HepG2 (cell line): ENCODE measurements around the gene XCL2.

Source experiments
- AHR ChIP-seq: IDR thresholded peaks from 2 replicates; pipeline ENCODE4 v1.6.1; 2018; ENCODE audit warnings: missing genetic modification reagents, missing compliant biosample characterization
- CBX5 ChIP-seq: sonication (generic); formaldehyde crosslinking; IDR thresholded peaks from 2 replicates; pipeline ENCODE4 v1.4.0; 2020; ENCODE audit warnings: missing genetic modification reagents, borderline replicate concordance
- CTCF ChIP-seq: sonication (generic); formaldehyde crosslinking; IDR thresholded peaks from 2 replicates; pipeline ENCODE4 v1.5.0; 2020; ENCODE audit warnings: mild to moderate bottlenecking, missing genetic modification reagents, moderate library complexity
- EZH2 ChIP-seq: conservative IDR thresholded peaks from 2 replicates; pipeline ENCODE4 v1.6.1; 2012; ENCODE audit warnings: mild to moderate bottlenecking, low read depth, low read length, moderate library complexity
- GABPA ChIP-seq, 2 experiments: IDR thresholded peaks; 2 replicates each; pipeline ENCODE4 v1.6.1; 2011 to 2016; ENCODE audit warnings: low read depth in 2 of 2, low read length in 1 of 2, missing biosample characterization in 1 of 2, missing genetic modification characterization in 1 of 2
- HNF4A ChIP-seq: sonication (generic); formaldehyde crosslinking; IDR thresholded peaks from 2 replicates; pipeline ENCODE4 v1.4.0; 2020; ENCODE audit warnings: missing genetic modification reagents
- POLR2AphosphoS2 ChIP-seq: IDR thresholded peaks from 2 replicates; pipeline ENCODE4 v1.6.1; 2011; ENCODE audit warnings: low read depth, low read length, improper control_type of control experiment
- RFX5 ChIP-seq: IDR thresholded peaks from 2 replicates; pipeline ENCODE4 v1.6.1; 2011; ENCODE audit warnings: low read depth, low read length, improper control_type of control experiment
- SUZ12 ChIP-seq: fragments of 150-350 bp; IDR thresholded peaks from 2 replicates; pipeline ENCODE4 v1.6.1; 2014; ENCODE audit warnings: low read depth, low read length
- ZNF30 ChIP-seq: sonication (generic); formaldehyde crosslinking; IDR thresholded peaks from 2 replicates; pipeline ENCODE4 v1.5.0; 2020; ENCODE audit warnings: mild to moderate bottlenecking, missing genetic modification reagents
- ZNF747 ChIP-seq: sonication (generic); formaldehyde crosslinking; IDR thresholded peaks from 2 replicates; pipeline ENCODE4 v1.8.1; 2023; ENCODE audit warnings: missing genetic modification reagents, mild to moderate bottlenecking, borderline replicate concordance
- TF ChIP-seq, protein P1 (sequence below): sonication (generic); formaldehyde crosslinking; conservative IDR thresholded peaks from 2 replicates; pipeline ENCODE4 v1.4.0; 2020; ENCODE audit warnings: missing genetic modification reagents
- TF ChIP-seq, protein P2 (sequence below): sonication (generic); formaldehyde crosslinking; IDR thresholded peaks from 2 replicates; pipeline ENCODE4 v1.4.0; 2020; ENCODE audit warnings: missing genetic modification reagents
- TF ChIP-seq, protein P3 (sequence below): sonication (generic); formaldehyde crosslinking; conservative IDR thresholded peaks from 2 replicates; pipeline ENCODE4 v1.5.0; 2020; ENCODE audit warnings: missing genetic modification reagents

GRCh38 chr1:168591641-168592250 is 47.9 kb upstream of the XCL2 start:
- no peak for TF ChIP-seq CTCF (CRISPR knock-in tag)
- TF ChIP-seq AHR (CRISPR knock-in tag), result no peak
- TF ChIP-seq ZNF30 (CRISPR knock-in tag), result no peak
- no peak for TF ChIP-seq HNF4A (CRISPR knock-in tag)
- TF ChIP-seq, protein P1, sequence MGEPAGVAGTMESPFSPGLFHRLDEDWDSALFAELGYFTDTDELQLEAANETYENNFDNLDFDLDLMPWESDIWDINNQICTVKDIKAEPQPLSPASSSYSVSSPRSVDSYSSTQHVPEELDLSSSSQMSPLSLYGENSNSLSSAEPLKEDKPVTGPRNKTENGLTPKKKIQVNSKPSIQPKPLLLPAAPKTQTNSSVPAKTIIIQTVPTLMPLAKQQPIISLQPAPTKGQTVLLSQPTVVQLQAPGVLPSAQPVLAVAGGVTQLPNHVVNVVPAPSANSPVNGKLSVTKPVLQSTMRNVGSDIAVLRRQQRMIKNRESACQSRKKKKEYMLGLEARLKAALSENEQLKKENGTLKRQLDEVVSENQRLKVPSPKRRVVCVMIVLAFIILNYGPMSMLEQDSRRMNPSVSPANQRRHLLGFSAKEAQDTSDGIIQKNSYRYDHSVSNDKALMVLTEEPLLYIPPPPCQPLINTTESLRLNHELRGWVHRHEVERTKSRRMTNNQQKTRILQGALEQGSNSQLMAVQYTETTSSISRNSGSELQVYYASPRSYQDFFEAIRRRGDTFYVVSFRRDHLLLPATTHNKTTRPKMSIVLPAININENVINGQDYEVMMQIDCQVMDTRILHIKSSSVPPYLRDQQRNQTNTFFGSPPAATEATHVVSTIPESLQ (CRISPR knock-in tag), result no peak
- TF ChIP-seq, protein P2, sequence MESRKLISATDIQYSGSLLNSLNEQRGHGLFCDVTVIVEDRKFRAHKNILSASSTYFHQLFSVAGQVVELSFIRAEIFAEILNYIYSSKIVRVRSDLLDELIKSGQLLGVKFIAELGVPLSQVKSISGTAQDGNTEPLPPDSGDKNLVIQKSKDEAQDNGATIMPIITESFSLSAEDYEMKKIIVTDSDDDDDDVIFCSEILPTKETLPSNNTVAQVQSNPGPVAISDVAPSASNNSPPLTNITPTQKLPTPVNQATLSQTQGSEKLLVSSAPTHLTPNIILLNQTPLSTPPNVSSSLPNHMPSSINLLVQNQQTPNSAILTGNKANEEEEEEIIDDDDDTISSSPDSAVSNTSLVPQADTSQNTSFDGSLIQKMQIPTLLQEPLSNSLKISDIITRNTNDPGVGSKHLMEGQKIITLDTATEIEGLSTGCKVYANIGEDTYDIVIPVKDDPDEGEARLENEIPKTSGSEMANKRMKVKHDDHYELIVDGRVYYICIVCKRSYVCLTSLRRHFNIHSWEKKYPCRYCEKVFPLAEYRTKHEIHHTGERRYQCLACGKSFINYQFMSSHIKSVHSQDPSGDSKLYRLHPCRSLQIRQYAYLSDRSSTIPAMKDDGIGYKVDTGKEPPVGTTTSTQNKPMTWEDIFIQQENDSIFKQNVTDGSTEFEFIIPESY (CRISPR knock-in tag), result no peak
- TF ChIP-seq GABPA (IDR thresholded peaks at IDR 0.05; ENCODE audit: low read depth, low read length), result no peak
- no peak for TF ChIP-seq GABPA (CRISPR knock-in tag; IDR thresholded peaks at IDR 0.05; ENCODE audit: low read depth)
- TF ChIP-seq SUZ12, result no peak
- TF ChIP-seq, protein P3, sequence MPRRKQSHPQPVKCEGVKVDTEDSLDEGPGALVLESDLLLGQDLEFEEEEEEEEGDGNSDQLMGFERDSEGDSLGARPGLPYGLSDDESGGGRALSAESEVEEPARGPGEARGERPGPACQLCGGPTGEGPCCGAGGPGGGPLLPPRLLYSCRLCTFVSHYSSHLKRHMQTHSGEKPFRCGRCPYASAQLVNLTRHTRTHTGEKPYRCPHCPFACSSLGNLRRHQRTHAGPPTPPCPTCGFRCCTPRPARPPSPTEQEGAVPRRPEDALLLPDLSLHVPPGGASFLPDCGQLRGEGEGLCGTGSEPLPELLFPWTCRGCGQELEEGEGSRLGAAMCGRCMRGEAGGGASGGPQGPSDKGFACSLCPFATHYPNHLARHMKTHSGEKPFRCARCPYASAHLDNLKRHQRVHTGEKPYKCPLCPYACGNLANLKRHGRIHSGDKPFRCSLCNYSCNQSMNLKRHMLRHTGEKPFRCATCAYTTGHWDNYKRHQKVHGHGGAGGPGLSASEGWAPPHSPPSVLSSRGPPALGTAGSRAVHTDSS, result no peak
- no peak for TF ChIP-seq RFX5
- no peak for TF ChIP-seq ZNF747 (CRISPR knock-in tag)
- no peak for TF ChIP-seq CBX5 (CRISPR knock-in tag)
- TF ChIP-seq EZH2, result no peak
- no peak for TF ChIP-seq POLR2AphosphoS2
